Nephron progenitor cell (in vitro differentiated cells): ENCODE results near the gene HIVEP2.
A peak's percentile ranks its signal among the peaks of the same experiment; 100 is the strongest.

Experiments
- DNase-seq: peaks from one replicate; pipeline ENCODE4 v3.0.0; 2021
- H3K27ac Mint-ChIP-seq: 2 replicates; pipeline ENCODE4 v1.8.0; 2021; ENCODE audit warnings: mild to moderate bottlenecking, moderate library complexity, mixed read lengths
- H3K27me3 Mint-ChIP-seq: 2 replicates; pipeline ENCODE4 v1.8.0; 2021; ENCODE audit warnings: mild to moderate bottlenecking, low read depth, mixed read lengths; ENCODE audit not compliant: poor library complexity
- H3K36me3 Mint-ChIP-seq: 2 replicates; pipeline ENCODE4 v1.8.0; 2021; ENCODE audit warnings: low read depth, mixed read lengths
- H3K4me1 Mint-ChIP-seq: 2 replicates; pipeline ENCODE4 v1.8.0; 2021; ENCODE audit warnings: mixed read lengths
- H3K4me3 Mint-ChIP-seq: 2 replicates; pipeline ENCODE4 v1.8.0; 2021; ENCODE audit warnings: mild to moderate bottlenecking, moderate library complexity, mixed read lengths
- H3K9me3 Mint-ChIP-seq: 2 replicates; pipeline ENCODE4 v1.8.0; 2021; ENCODE audit warnings: mild to moderate bottlenecking, moderate library complexity, mixed read lengths
- CTCF ChIP-seq: fragments of 200-600 bp; sonication (generic); IDR thresholded peaks from 2 replicates; pipeline ENCODE4 v1.5.0; 2021; ENCODE audit warnings: antibody characterized with exemption

HIVEP2 gene

GRCh38 chr6:142773324-142773723 lies 171.7 kb downstream of the HIVEP2 start:
- Mint-ChIP-seq H3K4me1 (no peaks in the 10 kb centered on the region), H3K4me3 (no peak overlapping the region), H3K27me3 (peaks cover 3% of the 10 kb centered on the region), H3K36me3 (peaks cover 52% of the 10 kb centered on the region), H3K9me3 (no peaks in the 10 kb centered on the region), H3K27ac (no peak overlapping the region)
- DNase-seq: no peak
- no peak for TF ChIP-seq CTCF

DNA sequence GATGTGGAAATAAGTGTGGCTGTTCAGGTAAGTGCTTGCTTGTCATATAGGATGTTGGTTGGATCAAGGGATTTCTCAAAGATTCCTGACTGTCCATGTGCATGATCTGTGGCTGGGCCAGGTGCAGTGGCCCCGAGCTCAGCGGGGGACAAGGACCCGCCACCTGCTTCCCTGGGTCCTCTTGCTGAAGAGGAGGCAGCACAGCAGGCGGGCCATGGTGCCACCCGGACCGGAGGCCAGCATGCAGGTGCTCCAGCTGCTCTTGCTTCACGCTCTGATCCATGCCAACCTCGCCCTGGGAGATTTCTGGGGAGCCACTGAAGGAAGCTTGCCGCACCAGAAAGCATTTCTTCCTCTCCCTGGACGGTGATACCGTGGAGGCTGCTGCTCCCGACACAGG lies 173.8 kb downstream of the HIVEP2 start:
- no peaks in the 10 kb centered on the region for H3K9me3 Mint-ChIP-seq
- TF ChIP-seq CTCF: no peak
- peak overlapping the region; percentile 70 for H3K27ac Mint-ChIP-seq
- peaks cover 52% of the 10 kb centered on the region for H3K36me3 Mint-ChIP-seq
- H3K27me3 Mint-ChIP-seq: peaks cover 3% of the 10 kb centered on the region
- no peak overlapping the region for H3K4me3 Mint-ChIP-seq
- H3K4me1 Mint-ChIP-seq: peaks cover 3% of the 10 kb centered on the region
- no peak for DNase-seq

DNA sequence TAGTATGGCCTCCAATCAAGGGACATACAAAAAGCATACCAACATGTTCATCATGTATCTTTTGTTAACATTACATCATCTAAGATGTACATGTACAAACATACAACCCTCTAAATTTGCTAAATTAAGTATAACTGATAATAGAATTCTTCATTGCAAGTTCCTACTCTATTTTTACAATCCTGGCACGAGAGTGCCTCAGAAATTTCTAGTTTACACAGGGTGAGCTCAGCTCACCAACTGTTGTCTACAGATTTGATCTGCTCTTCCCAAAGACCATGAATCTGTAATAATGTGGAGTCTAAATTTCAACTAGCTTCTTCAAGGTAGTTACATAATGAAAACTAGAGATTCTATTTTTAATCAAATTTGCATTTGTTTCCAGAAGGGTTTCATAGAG lies 179.7 kb downstream of the HIVEP2 start:
- TF ChIP-seq CTCF: no peak
- no peak for DNase-seq
- H3K36me3 Mint-ChIP-seq: peaks cover 22% of the 10 kb centered on the region

GRCh38 chr6:142764311-142764710 lies 180.7 kb downstream of the HIVEP2 start:
- Mint-ChIP-seq H3K27ac (no peak overlapping the region), H3K9me3 (no peaks in the 10 kb centered on the region), H3K4me3 (no peak overlapping the region), H3K27me3 (no peaks in the 10 kb centered on the region), H3K4me1 (peaks cover 9% of the 10 kb centered on the region), H3K36me3 (peaks cover 22% of the 10 kb centered on the region)
- DNase-seq: no peak
- no peak for TF ChIP-seq CTCF

More for the DNA sequence above, 179.7 kb downstream of the HIVEP2 start:
- Mint-ChIP-seq H3K4me1 (peaks cover 9% of the 10 kb centered on the region), H3K9me3 (no peaks in the 10 kb centered on the region), H3K27me3 (no peaks in the 10 kb centered on the region), H3K27ac (no peak overlapping the region), H3K4me3 (no peak overlapping the region)

DNA sequence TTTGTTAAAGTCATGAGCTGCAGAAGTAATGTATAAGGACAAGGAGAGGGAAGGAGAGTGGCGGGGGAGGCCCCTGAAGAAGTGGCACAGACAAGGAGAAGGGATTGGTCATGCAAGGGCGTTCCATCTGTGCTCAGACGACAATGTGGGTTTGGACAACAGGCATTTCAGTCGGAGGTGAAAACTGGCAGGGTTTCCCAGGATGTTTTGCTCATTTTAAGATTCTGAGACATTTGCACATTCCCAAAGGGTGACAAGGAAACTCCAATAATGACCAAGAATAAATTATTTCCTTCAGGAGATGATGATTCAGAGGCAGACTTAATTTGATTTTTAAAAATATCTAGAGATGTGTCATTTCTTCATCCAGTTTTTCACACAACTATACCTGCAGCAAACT lies 181.8 kb downstream of the HIVEP2 start:
- no peaks in the 10 kb centered on the region for H3K9me3 Mint-ChIP-seq
- peaks cover 20% of the 10 kb centered on the region for H3K36me3 Mint-ChIP-seq
- peaks cover 9% of the 10 kb centered on the region for H3K4me1 Mint-ChIP-seq
- no peak overlapping the region for H3K4me3 Mint-ChIP-seq
- no peak for DNase-seq
- H3K27me3 Mint-ChIP-seq: no peaks in the 10 kb centered on the region
- peak overlapping the region; percentile 52 for H3K27ac Mint-ChIP-seq
- TF ChIP-seq CTCF: no peak

- Mint-ChIP-seq H3K4me1 (peaks cover 7% of the 10 kb centered on the region), H3K27me3 (no peaks in the 10 kb centered on the region), H3K36me3 (peaks cover 26% of the 10 kb centered on the region), H3K27ac (peak overlapping the region; percentile 70), H3K9me3 (no peaks in the 10 kb centered on the region), H3K4me3 (no peak overlapping the region)
- DNase-seq: no peak
- TF ChIP-seq CTCF: no peak
Measured at GRCh38 chr6:142761756-142762155, 183.2 kb downstream of the HIVEP2 start.
